Stimulated activated naive B cell treated with anti-CD40 and anti-IgM and Interleukin-4, amounts not matched to agents 10 μg/mL and 1 μg/mL and 100 μg/mL, for 72 hours (primary cell): ENCODE measurements around the gene SV2C.
A peak's percentile ranks its signal among the peaks of the same experiment; 100 is the strongest.

Experiments
- ATAC-seq, 2 donors: fragments of 150-1000 bp; cut with Tn5 transposase; replicated peaks; 2 replicates each; pipeline ENCODE4 v1.10.0; 2021; ENCODE audit warnings: moderate library complexity in 1 of 2
- DNase-seq: peaks from one replicate; pipeline ENCODE4 v3.0.0; 2021
- H3K27ac Mint-ChIP-seq: one replicate; pipeline ENCODE4 v1.8.0; 2022; ENCODE audit warnings: mild to moderate bottlenecking, mixed read lengths
- H3K27me3 Mint-ChIP-seq, 2 donors: one replicate each; pipeline ENCODE4 v1.8.0; 2022; ENCODE audit warnings: mixed read lengths in 2 of 2
- H3K36me3 Mint-ChIP-seq, 2 donors: one replicate each; pipeline ENCODE4 v1.8.0; 2022; ENCODE audit warnings: mixed read lengths in 2 of 2, mild to moderate bottlenecking in 1 of 2
- H3K4me1 Mint-ChIP-seq, 2 donors: one replicate each; pipeline ENCODE4 v1.8.0; 2022; ENCODE audit warnings: mixed read lengths in 2 of 2, mild to moderate bottlenecking in 1 of 2
- H3K4me3 Mint-ChIP-seq, 2 donors: one replicate each; pipeline ENCODE4 v1.8.0; 2022; ENCODE audit warnings: mild to moderate bottlenecking in 2 of 2, mixed read lengths in 2 of 2, moderate library complexity in 1 of 2
- H3K9me3 Mint-ChIP-seq, 2 donors: one replicate each; pipeline ENCODE4 v1.8.0; 2022; ENCODE audit warnings: mixed read lengths in 2 of 2, mild to moderate bottlenecking in 1 of 2

SV2C gene

DNA sequence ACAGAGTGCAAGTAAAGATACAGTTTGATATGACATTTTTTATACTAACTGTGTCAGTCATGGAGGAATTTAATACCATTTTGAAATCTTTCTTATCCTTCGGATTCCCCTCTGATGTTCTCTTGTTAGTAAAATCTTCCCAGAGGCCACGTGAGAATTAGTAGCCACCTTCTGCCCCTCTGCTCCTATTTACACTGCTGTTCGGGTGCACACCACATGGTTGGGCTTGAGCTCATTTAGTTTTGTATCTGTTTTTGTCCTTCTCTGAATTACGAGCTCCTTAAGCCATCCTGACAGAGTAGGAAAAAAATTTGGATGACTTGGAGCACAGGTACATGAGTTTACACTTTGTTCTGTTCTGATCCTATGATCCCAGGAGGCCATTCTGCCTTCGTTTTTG is 109.7 kb downstream of the SV2C start:
- Mint-ChIP-seq H3K27ac (no peak overlapping the region), H3K36me3 (no peaks in the 10 kb centered on the region), H3K4me1 (peaks cover 2 to 12% of the 10 kb centered on the region in 2 donors), H3K9me3 (peaks cover 2 to 4% of the 10 kb centered on the region in 2 donors), H3K27me3 (peaks cover 0 to 12% of the 10 kb centered on the region in 2 donors), H3K4me3 (no peak overlapping the region)
- ATAC-seq (no peak), DNase-seq (no peak)

DNA sequence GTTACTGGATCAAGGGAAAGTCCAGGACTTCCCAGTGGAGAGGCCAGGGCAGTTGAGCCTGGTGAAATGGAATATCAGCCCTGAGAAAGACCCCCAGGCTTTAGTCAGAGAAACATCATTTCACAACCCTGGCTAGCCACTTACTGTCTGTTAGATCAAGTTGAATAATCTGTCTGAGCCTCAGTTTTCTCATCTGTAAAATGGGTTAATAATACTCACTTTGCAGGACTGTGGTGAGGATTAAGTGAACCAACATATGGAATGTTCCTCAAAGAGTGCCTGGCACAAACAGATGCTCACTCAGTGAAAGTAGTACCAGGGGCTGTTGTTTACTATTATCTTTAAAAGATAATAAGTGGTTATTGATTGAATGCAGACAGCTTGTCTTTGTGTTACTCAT is 110.5 kb downstream of the SV2C start:
- Mint-ChIP-seq H3K27me3 (peaks cover 0 to 11% of the 10 kb centered on the region in 2 donors), H3K27ac (no peak overlapping the region)
- ATAC-seq, result no peak

GRCh38 chr5:76194340-76194739 is 111.2 kb downstream of the SV2C start:
- DNase-seq, result no peak
- no peak for ATAC-seq
- Mint-ChIP-seq H3K36me3 (no peaks in the 10 kb centered on the region), H3K4me3 (no peak overlapping the region), H3K27me3 (peaks cover 0 to 8% of the 10 kb centered on the region in 2 donors), H3K9me3 (peaks cover 2 to 4% of the 10 kb centered on the region in 2 donors), H3K4me1 (peaks cover 2 to 12% of the 10 kb centered on the region in 2 donors), H3K27ac (no peak overlapping the region)

More for the DNA sequence above, 110.5 kb downstream of the SV2C start:
- no peak for DNase-seq
- Mint-ChIP-seq H3K4me3 (no peak overlapping the region), H3K9me3 (peaks cover 2 to 4% of the 10 kb centered on the region in 2 donors), H3K36me3 (no peaks in the 10 kb centered on the region), H3K4me1 (peaks cover 2 to 12% of the 10 kb centered on the region in 2 donors)

DNA sequence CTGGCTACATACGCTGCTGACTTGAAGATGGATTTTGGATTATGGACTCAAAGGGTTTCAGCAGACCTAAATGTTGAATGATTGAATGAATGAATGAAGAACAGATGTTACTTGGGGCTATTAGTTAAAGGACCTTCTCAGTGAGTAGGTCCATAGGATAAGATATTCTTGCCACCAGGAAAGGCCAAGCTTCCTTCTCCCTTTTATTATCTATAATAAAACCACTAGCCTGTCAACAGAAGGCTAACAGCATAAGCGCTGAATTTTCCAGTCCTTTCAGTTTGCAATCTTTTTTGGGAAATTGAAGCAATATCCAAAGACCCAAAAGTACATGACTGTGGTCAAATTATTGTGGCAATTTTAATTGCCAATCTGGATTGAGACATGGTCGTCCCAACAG is 113.3 kb downstream of the SV2C start:
- Mint-ChIP-seq H3K36me3 (no peaks in the 10 kb centered on the region), H3K4me3 (no peak overlapping the region), H3K27ac (no peak overlapping the region)

DNA sequence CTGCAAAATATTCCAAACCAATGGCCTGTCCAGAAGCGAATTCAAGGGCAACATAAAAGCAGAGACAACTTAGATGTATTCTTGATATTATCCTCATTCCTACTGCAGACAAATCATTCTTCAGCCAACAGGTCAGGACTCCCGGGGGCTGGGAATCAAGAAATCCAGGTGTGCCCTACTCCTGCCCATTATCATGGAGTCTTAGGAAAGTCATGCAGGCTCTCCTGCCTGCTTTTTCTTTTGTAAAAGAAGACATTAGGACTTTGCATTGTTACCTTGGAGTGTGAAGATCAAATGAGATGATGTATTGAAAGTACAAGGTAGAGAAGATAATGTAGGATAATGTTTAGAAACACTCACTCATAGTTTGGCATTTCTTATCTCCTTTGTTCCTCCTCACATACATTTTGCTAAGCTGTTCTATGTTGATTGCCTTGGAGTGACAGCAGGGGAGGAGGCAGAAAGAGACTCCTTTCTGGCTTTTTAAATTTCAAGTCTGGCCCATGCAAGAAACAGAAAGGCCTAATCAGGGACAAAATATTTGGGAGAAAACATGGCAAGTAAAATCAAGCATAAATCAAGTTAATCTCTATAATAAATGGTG is 113.8 kb downstream of the SV2C start:
- peaks cover 0 to 5% of the 10 kb centered on the region in 2 donors for H3K27me3 Mint-ChIP-seq

More for the DNA sequence above, 113.3 kb downstream of the SV2C start:
- no peak for DNase-seq
- Mint-ChIP-seq H3K27me3 (peaks cover 0 to 5% of the 10 kb centered on the region in 2 donors), H3K4me1 (peaks cover 0 to 3% of the 10 kb centered on the region in 2 donors), H3K9me3 (no peaks in the 10 kb centered on the region)
- no peak for ATAC-seq

DNA sequence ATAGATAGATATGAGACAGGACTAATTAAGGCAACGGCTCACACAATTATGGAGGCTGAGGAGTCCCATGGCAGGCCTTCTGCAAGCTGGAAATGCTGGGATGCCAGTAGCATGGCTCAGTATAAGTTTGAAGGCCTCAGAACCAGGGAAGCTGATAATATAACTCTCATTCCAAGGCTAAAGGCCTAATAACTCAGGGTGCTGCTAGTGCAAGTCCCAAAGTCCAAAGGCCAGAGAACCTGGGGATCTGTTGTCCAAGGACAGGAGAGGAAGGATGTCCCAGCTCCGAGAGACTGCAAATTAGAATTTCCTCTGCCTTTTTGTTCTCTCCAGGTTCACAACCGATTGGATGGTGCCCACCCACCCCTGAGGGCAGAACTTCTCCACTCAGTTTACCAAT is 114.5 kb downstream of the SV2C start:
- ATAC-seq (no peak), DNase-seq (no peak)
- H3K27me3 Mint-ChIP-seq, result peaks cover 0 to 5% of the 10 kb centered on the region in 2 donors
- no peak overlapping the region for H3K4me3 Mint-ChIP-seq
- no peaks in the 10 kb centered on the region for H3K4me1 Mint-ChIP-seq
- H3K36me3 Mint-ChIP-seq, result no peaks in the 10 kb centered on the region
- no peaks in the 10 kb centered on the region for H3K9me3 Mint-ChIP-seq
- H3K27ac Mint-ChIP-seq, result no peak overlapping the region

More for the DNA sequence above, 113.8 kb downstream of the SV2C start:
- H3K36me3 Mint-ChIP-seq, result no peaks in the 10 kb centered on the region
- no peak overlapping the region for H3K4me3 Mint-ChIP-seq
- no peaks in the 10 kb centered on the region for H3K9me3 Mint-ChIP-seq
- H3K27ac Mint-ChIP-seq, result no peak overlapping the region
- no peaks in the 10 kb centered on the region for H3K4me1 Mint-ChIP-seq
- DNase-seq (no peak), ATAC-seq (no peak)

- Mint-ChIP-seq H3K9me3 (no peaks in the 10 kb centered on the region), H3K27ac (peak overlapping the region; percentile 9), H3K27me3 (peaks cover 0 to 6% of the 10 kb centered on the region in 2 donors), H3K4me1 (no peaks in the 10 kb centered on the region), H3K36me3 (no peaks in the 10 kb centered on the region), H3K4me3 (no peak overlapping the region)
- DNase-seq (no peak), ATAC-seq (no peak)
Observed at GRCh38 chr5:76199336-76200318, 116.4 kb downstream of the SV2C start.

DNA sequence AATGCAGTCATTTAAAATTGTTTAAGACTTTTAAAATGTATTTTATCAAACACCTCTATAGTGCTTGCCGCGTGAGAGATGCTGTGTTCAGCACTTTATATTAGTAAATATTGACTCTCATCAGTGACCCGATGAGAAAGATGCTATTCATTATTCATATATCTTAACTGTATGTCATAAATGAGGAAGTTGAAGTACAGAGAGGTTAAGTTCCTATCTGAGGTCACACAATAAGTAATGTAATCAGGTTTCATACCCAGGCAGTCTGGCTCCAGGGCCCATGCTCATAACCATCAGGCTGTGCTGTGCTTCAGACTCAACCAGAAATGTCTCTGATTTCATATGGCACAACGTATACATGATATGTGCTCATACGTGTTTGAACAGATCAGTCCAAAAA is 119.0 kb downstream of the SV2C start:
- no peak overlapping the region for H3K4me3 Mint-ChIP-seq
- H3K4me1 Mint-ChIP-seq, result no peaks in the 10 kb centered on the region
- no peak overlapping the region for H3K27ac Mint-ChIP-seq
- ATAC-seq (peak; percentile 85 to 90), DNase-seq (no peak)
- peaks cover 0 to 5% of the 10 kb centered on the region in 2 donors for H3K27me3 Mint-ChIP-seq
- no peaks in the 10 kb centered on the region for H3K9me3 Mint-ChIP-seq
- no peaks in the 10 kb centered on the region for H3K36me3 Mint-ChIP-seq

- H3K27ac Mint-ChIP-seq, result no peak overlapping the region
Observed at GRCh38 chr5:76204191-76204590, 121.0 kb downstream of the SV2C start.

GRCh38 chr5:76204713-76205112 is 121.5 kb downstream of the SV2C start:
- no peak overlapping the region for H3K4me3 Mint-ChIP-seq
- peaks cover 2% of the 10 kb centered on the region in 2 donors for H3K9me3 Mint-ChIP-seq
- H3K27me3 Mint-ChIP-seq, result peaks cover 2 to 6% of the 10 kb centered on the region in 2 donors
- ATAC-seq, result no peak
- no peak overlapping the region for H3K27ac Mint-ChIP-seq
- no peaks in the 10 kb centered on the region for H3K36me3 Mint-ChIP-seq
- H3K4me1 Mint-ChIP-seq, result no peaks in the 10 kb centered on the region
- DNase-seq, result no peak

More at GRCh38 chr5:76204191-76204590, 121.0 kb downstream of the SV2C start:
- no peak for ATAC-seq
- no peaks in the 10 kb centered on the region for H3K9me3 Mint-ChIP-seq
- H3K4me3 Mint-ChIP-seq, result no peak overlapping the region
- H3K27me3 Mint-ChIP-seq, result peaks cover 0 to 5% of the 10 kb centered on the region in 2 donors
- DNase-seq, result no peak
- H3K4me1 Mint-ChIP-seq, result no peaks in the 10 kb centered on the region
- H3K36me3 Mint-ChIP-seq, result no peaks in the 10 kb centered on the region

- no peak for DNase-seq
- peaks cover 10 to 12% of the 10 kb centered on the region in 2 donors for H3K27me3 Mint-ChIP-seq
- H3K4me1 Mint-ChIP-seq, result no peaks in the 10 kb centered on the region
- H3K36me3 Mint-ChIP-seq, result no peaks in the 10 kb centered on the region
- no peak overlapping the region for H3K4me3 Mint-ChIP-seq
- no peak for ATAC-seq
- H3K9me3 Mint-ChIP-seq, result peaks cover 5 to 9% of the 10 kb centered on the region in 2 donors
- H3K27ac Mint-ChIP-seq, result no peak overlapping the region
Observed at GRCh38 chr5:76207120-76207519, 123.9 kb downstream of the SV2C start.

DNA sequence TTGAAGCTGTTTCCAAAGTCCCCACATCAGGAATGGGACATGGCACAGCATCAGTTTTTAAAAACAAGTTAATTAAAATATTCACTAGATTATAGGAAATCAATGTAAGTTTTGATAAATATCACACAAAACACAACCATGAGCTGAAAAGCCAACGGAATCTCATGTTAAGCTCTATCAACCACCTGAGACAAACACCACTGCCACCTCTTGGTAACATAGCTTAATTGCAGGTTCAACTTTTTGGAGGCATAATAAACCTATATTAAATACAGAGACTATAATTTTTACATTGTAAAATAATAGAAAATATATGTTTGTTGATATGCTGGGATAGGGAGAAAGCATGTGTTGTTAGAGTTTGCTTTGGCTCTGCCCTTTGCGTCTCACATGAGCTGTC is 126.1 kb downstream of the SV2C start:
- no peak for ATAC-seq
- no peak for DNase-seq
- H3K36me3 Mint-ChIP-seq, result no peaks in the 10 kb centered on the region

GRCh38 chr5:76210946-76211345 is 127.8 kb downstream of the SV2C start:
- ATAC-seq, result no peak
- Mint-ChIP-seq H3K27me3 (peaks cover 13 to 19% of the 10 kb centered on the region in 2 donors), H3K4me3 (no peak overlapping the region), H3K4me1 (no peaks in the 10 kb centered on the region), H3K9me3 (peaks cover 9% of the 10 kb centered on the region in 2 donors), H3K27ac (no peak overlapping the region), H3K36me3 (no peaks in the 10 kb centered on the region)
- DNase-seq, result no peak

More for the DNA sequence above, 126.1 kb downstream of the SV2C start:
- no peak overlapping the region for H3K4me3 Mint-ChIP-seq
- peaks cover 5 to 9% of the 10 kb centered on the region in 2 donors for H3K9me3 Mint-ChIP-seq
- no peak overlapping the region for H3K27ac Mint-ChIP-seq
- H3K27me3 Mint-ChIP-seq, result peaks cover 16% of the 10 kb centered on the region in 2 donors
- H3K4me1 Mint-ChIP-seq, result no peaks in the 10 kb centered on the region

DNA sequence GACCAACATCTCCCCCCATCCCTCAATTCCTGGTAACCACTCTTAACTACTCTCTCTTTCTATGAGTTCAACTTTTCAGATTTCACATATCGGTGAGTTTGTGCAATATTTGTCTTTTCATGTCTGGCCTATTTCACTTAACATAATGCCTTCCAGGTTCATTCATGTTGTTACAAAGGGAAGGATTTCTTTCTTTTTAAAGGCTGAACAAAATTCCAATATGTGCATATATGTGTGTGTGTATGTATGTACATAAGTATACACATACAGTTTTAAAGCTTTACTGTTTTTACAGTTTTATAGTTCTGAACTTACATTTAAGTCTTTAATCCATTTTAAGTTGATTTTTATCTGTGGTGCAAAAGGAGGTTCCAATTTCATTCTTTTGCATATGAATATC is 130.7 kb downstream of the SV2C start:
- H3K27ac Mint-ChIP-seq, result no peak overlapping the region
- ATAC-seq (no peak), DNase-seq (no peak)
- no peaks in the 10 kb centered on the region for H3K4me1 Mint-ChIP-seq
- peaks cover 22 to 28% of the 10 kb centered on the region in 2 donors for H3K27me3 Mint-ChIP-seq
- no peaks in the 10 kb centered on the region for H3K36me3 Mint-ChIP-seq
- no peak overlapping the region for H3K4me3 Mint-ChIP-seq
- peaks cover 9 to 12% of the 10 kb centered on the region in 2 donors for H3K9me3 Mint-ChIP-seq
